ENCODE results near the gene SH3BGRL2. TPM values are rescaled to one million over a fixed set of nuclear protein-coding genes. Genes with fewer than 3 reads are reported as not detected.

SH3BGRL2 gene
- 0.03 TPM in 1 of 2 replicates, not detected in the other for total RNA-seq (2014; rRNA removed; shearing (Covaris generic))
- 0.09 and 0.25 TPM in 2 replicates for total RNA-seq (2022)
- Bru-seq, nascent RNA = percentile 23 among the genes with signal in this experiment
- percentile 17 among the genes with signal in this experiment for BruChase-seq, experiment 1, labeled RNA remaining after a 6-hour chase
- percentile 21 among the genes with signal in this experiment for BruChase-seq, experiment 2, labeled RNA remaining after a 2-hour chase
- long read RNA-seq = 0 reads

DNA sequence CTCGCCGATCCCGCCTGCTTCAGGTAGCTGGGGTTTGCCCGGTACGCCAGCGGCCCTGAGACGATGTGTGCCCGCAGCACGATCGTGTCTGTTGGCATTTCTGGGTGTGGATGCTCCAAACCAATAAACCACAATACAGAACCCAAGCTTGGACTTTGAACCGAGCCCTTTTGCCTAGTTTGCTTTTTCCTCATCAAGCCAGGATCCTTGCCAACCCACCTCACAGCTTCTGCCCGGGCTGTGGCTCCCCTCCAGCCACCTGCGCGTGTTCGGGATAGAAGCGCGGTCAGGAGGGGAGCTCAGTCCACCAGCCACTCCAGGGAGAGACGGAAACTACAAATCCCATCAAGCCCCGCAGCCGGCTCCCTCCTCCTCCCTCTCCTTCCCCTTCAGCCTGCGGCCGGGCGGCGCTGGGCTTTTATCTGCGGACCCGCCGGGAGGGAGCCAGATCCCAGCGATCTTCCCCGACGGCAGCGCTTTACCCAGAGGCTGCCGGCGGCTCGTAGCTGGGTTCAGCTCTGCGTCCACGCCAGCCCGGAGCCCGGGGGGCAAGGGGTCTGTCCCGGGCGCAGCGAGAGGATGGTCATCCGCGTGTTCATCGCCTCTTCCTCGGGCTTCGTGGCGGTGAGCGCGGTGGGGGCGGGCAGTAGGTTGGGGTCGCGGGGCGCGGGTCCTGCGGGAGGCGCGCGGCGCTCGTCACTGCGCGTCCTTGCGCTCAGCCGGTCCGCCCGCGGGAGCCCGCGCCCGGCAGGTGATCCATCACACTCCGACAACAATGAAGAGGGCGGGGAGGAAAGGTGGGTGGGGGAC, at the start of gene SH3BGRL2:
TSS of gene SH3BGRL2 (plus strand) at position 447 of the 810 bp plus-strand sequence. CDS start at position 580, 133 bp downstream.
- intact Hi-C loops (cut with micrococcal nuclease; ENCODE audit: unreplicated experiment) = no loop called here
- no peak for DNase-seq (ENCODE audit: low spot score)
- Histone ChIP-seq H3K9me2 (ENCODE audit: insufficient read depth, low read length) (no peaks in the 10 kb centered on the region), H3K79me2 (ENCODE audit: insufficient read depth, low read depth, low read length) (no peaks in the 10 kb centered on the region), H3K4me3 (ENCODE audit: low read depth, low read length, poor library complexity, severe bottlenecking) (no peak within 1 kb of the TSS), H3K9me3 (ENCODE audit: low read length) (no peaks in the 10 kb centered on the region), H3K4me2 (ENCODE audit: low read length) (no peak within 1 kb of the TSS), H3K4me1 (ENCODE audit: insufficient read depth, low read length, poor library complexity, severe bottlenecking) (no peaks in the 10 kb centered on the region), H2AFZ (ENCODE audit: low read length) (no peak within 1 kb of the TSS), H3K36me3 (ENCODE audit: insufficient read depth, low read length) (no peaks in the 10 kb centered on the region), H4K20me1 (ENCODE audit: insufficient read depth, low read length) (no peaks in the 10 kb centered on the region), H3K27ac (ENCODE audit: low read depth, low read length, poor library complexity, severe bottlenecking) (no peak within 1 kb of the TSS)
- ChIA-PET POLR2A (interaction anchor here (0.6 kb wide), 1 partner anchor 18 kb away, joined by 3 read pairs; no protein-coding TSS in a partner anchor), CTCF (ENCODE audit: unreplicated experiment) (interaction anchor here (0.9 kb wide), 1 partner anchor 87 kb away, joined by 3 read pairs; no protein-coding TSS in a partner anchor)
- no TSS peak for BruUV-seq (replicated peaks)
- TF ChIP-seq, protein P1, sequence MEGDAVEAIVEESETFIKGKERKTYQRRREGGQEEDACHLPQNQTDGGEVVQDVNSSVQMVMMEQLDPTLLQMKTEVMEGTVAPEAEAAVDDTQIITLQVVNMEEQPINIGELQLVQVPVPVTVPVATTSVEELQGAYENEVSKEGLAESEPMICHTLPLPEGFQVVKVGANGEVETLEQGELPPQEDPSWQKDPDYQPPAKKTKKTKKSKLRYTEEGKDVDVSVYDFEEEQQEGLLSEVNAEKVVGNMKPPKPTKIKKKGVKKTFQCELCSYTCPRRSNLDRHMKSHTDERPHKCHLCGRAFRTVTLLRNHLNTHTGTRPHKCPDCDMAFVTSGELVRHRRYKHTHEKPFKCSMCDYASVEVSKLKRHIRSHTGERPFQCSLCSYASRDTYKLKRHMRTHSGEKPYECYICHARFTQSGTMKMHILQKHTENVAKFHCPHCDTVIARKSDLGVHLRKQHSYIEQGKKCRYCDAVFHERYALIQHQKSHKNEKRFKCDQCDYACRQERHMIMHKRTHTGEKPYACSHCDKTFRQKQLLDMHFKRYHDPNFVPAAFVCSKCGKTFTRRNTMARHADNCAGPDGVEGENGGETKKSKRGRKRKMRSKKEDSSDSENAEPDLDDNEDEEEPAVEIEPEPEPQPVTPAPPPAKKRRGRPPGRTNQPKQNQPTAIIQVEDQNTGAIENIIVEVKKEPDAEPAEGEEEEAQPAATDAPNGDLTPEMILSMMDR (conservative IDR thresholded peaks at IDR 0.05; ENCODE audit: low read length) = no peak
- no peak for TF ChIP-seq EZH2phosphoT487 (IDR thresholded peaks at IDR 0.05; ENCODE audit: borderline replicate concordance, low read depth, low read length)

DNA sequence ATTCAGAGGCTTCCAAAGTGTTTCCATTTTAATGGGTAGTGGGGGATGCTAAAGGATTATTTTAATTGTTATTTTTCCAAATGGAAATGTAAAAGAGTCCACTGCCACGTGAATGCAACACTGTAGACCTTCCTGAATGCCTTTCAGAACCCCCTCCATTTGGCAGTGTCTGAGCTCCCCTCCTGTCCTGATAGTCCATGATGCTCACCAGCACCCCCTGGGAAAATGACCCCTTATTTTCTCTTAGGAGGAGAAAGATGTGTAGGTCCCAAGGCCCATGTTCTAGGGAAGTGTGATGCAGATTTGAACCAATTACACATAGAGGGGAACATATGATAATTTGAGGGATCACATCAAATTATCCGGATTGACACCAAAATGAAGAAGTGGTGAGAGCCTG, 46.8 kb upstream of the SH3BGRL2 start:
- Histone ChIP-seq H3K4me1 (ENCODE audit: insufficient read depth, low read length, poor library complexity, severe bottlenecking) (no peaks in the 10 kb centered on the region), H4K20me1 (ENCODE audit: insufficient read depth, low read length) (no peaks in the 10 kb centered on the region), H3K79me2 (ENCODE audit: insufficient read depth, low read depth, low read length) (no peaks in the 10 kb centered on the region), H3K4me3 (ENCODE audit: low read depth, low read length, poor library complexity, severe bottlenecking) (no peak overlapping the region), H3K36me3 (ENCODE audit: insufficient read depth, low read length) (no peaks in the 10 kb centered on the region), H3K27ac (ENCODE audit: low read depth, low read length, poor library complexity, severe bottlenecking) (no peak overlapping the region), H3K9me2 (ENCODE audit: insufficient read depth, low read length) (no peaks in the 10 kb centered on the region), H2AFZ (ENCODE audit: low read length) (no peak overlapping the region), H3K9me3 (ENCODE audit: low read length) (no peaks in the 10 kb centered on the region), H3K4me2 (ENCODE audit: low read length) (no peak overlapping the region)
- DNase-seq (ENCODE audit: low spot score) = no peak
- ChIA-PET POLR2A (no interaction called here), CTCF (ENCODE audit: unreplicated experiment) (no interaction called here)
- BruUV-seq (replicated peaks) = no TSS peak
- intact Hi-C loops (cut with micrococcal nuclease; ENCODE audit: unreplicated experiment) = no loop called here
- TF ChIP-seq, protein P1 (conservative IDR thresholded peaks at IDR 0.05; ENCODE audit: low read length) = no peak
- TF ChIP-seq EZH2phosphoT487 (IDR thresholded peaks at IDR 0.05; ENCODE audit: borderline replicate concordance, low read depth, low read length) = no peak

DNA sequence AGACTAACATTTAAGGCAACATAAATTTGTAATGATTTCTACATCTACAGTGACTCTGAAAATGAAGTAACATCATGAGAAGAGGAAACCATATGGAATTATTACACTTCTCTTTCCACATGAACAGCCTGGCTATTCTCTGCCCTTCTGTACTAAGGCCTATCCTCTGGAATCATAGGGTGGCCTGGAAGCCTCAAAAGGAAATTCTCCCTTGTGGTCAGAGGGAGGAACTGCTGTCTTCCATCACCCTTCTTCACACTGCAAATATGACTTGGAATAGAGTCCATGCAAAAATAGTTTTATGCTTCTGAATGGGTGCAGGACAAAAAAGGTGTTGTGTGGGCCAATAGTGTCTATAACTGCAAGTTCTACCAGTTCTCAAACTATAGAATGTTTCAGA, 44.6 kb upstream of the SH3BGRL2 start:
- no TSS peak for BruUV-seq (replicated peaks)
- no peaks in the 10 kb centered on the region for H4K20me1 ChIP-seq (ENCODE audit: insufficient read depth, low read length)
- intact Hi-C loops (cut with micrococcal nuclease; ENCODE audit: unreplicated experiment) = no loop called here

More for the DNA sequence above, 44.6 kb upstream of the SH3BGRL2 start:
- peak; percentile 4 for DNase-seq (ENCODE audit: low spot score)
- Histone ChIP-seq H3K36me3 (ENCODE audit: insufficient read depth, low read length) (no peaks in the 10 kb centered on the region), H3K4me1 (ENCODE audit: insufficient read depth, low read length, poor library complexity, severe bottlenecking) (no peaks in the 10 kb centered on the region), H3K27ac (ENCODE audit: low read depth, low read length, poor library complexity, severe bottlenecking) (no peak overlapping the region), H3K9me2 (ENCODE audit: insufficient read depth, low read length) (no peaks in the 10 kb centered on the region), H3K4me2 (ENCODE audit: low read length) (no peak overlapping the region), H3K9me3 (ENCODE audit: low read length) (no peaks in the 10 kb centered on the region), H3K79me2 (ENCODE audit: insufficient read depth, low read depth, low read length) (no peaks in the 10 kb centered on the region), H3K4me3 (ENCODE audit: low read depth, low read length, poor library complexity, severe bottlenecking) (no peak overlapping the region), H2AFZ (ENCODE audit: low read length) (no peak overlapping the region)
- ChIA-PET POLR2A (no interaction called here), CTCF (ENCODE audit: unreplicated experiment) (no interaction called here)
- no peak for TF ChIP-seq EZH2phosphoT487 (IDR thresholded peaks at IDR 0.05; ENCODE audit: borderline replicate concordance, low read depth, low read length)
- TF ChIP-seq, protein P1 (conservative IDR thresholded peaks at IDR 0.05; ENCODE audit: low read length) = peak; percentile 58

All from OCI-LY7 (cell line).